SK-N-SH (cell line): ENCODE measurements around the gene CSNK2A2.

ENCODE experiments used
- CHD2 ChIP-seq: fragments of 150-350 bp; IDR thresholded peaks from 2 replicates; pipeline ENCODE4 v1.6.1; 2018; ENCODE audit warnings: low read length; ENCODE audit not compliant: partially characterized antibody
- CTCF ChIP-seq: fragments of 200-600 bp; sonication (generic); IDR thresholded peaks from 2 replicates; pipeline ENCODE4 v1.6.1; 2017; ENCODE audit warnings: antibody characterized with exemption, mild to moderate bottlenecking, moderate library complexity
- RAD21 ChIP-seq: IDR thresholded peaks from 2 replicates; pipeline ENCODE4 v1.6.1; 2012; ENCODE audit warnings: mild to moderate bottlenecking, low read length
- RCOR1 ChIP-seq: fragments of 150-350 bp; IDR thresholded peaks from 2 replicates; pipeline ENCODE4 v1.6.1; 2017; ENCODE audit warnings: antibody characterized with exemption, low read length
- YY1 ChIP-seq: IDR thresholded peaks from 2 replicates; pipeline ENCODE4 v1.4.0; 2012; ENCODE audit warnings: low read depth, mild to moderate bottlenecking
- ZBTB33 ChIP-seq: IDR thresholded peaks from 2 replicates; pipeline ENCODE4 v1.4.0; 2012; ENCODE audit warnings: low read depth, borderline replicate concordance

- TF ChIP-seq CTCF: no peak
- no peak for TF ChIP-seq RCOR1
- TF ChIP-seq CHD2: no peak
- TF ChIP-seq RAD21: no peak
- no peak for TF ChIP-seq ZBTB33
- TF ChIP-seq YY1: no peak
Measured at GRCh38 chr16:58121132-58121531, 76.8 kb downstream of the CSNK2A2 start.
